ENCODE measurements around the gene IFI30. TPM values are rescaled to one million over a fixed set of nuclear protein-coding genes. Genes with fewer than 3 reads are reported as not detected.

The IFI30 gene
- total RNA-seq, 1 experiment from 2014 or later: 20.2 TPM

- POLR2A ChIA-PET: no interaction called here
- H3K27ac Mint-ChIP-seq: no peak overlapping the region; the same call in 1 of the 2 replicates
Observed at GRCh38 chr19:18216789-18217188, 43.2 kb downstream of the IFI30 start.

More at GRCh38 chr19:18216789-18217188, 43.2 kb downstream of the IFI30 start:
- DNase-seq (ENCODE audit: low spot score) (no peak), ATAC-seq (no peak)
- Mint-ChIP-seq H3K36me3 (no peaks in the 10 kb centered on the region), H3K4me3 (no peak overlapping the region), H3K9me3 (no peaks in the 10 kb centered on the region), H3K4me1 (peaks cover 13% of the 10 kb centered on the region), H3K27me3 (ENCODE audit: low read depth) (peaks cover 8% of the 10 kb centered on the region)
- CTCF ChIA-PET: interaction anchor here (1.0 kb wide), 1 partner anchor 16 kb away, joined by 3 read pairs; no protein-coding TSS in a partner anchor
- TF ChIP-seq, protein P1, sequence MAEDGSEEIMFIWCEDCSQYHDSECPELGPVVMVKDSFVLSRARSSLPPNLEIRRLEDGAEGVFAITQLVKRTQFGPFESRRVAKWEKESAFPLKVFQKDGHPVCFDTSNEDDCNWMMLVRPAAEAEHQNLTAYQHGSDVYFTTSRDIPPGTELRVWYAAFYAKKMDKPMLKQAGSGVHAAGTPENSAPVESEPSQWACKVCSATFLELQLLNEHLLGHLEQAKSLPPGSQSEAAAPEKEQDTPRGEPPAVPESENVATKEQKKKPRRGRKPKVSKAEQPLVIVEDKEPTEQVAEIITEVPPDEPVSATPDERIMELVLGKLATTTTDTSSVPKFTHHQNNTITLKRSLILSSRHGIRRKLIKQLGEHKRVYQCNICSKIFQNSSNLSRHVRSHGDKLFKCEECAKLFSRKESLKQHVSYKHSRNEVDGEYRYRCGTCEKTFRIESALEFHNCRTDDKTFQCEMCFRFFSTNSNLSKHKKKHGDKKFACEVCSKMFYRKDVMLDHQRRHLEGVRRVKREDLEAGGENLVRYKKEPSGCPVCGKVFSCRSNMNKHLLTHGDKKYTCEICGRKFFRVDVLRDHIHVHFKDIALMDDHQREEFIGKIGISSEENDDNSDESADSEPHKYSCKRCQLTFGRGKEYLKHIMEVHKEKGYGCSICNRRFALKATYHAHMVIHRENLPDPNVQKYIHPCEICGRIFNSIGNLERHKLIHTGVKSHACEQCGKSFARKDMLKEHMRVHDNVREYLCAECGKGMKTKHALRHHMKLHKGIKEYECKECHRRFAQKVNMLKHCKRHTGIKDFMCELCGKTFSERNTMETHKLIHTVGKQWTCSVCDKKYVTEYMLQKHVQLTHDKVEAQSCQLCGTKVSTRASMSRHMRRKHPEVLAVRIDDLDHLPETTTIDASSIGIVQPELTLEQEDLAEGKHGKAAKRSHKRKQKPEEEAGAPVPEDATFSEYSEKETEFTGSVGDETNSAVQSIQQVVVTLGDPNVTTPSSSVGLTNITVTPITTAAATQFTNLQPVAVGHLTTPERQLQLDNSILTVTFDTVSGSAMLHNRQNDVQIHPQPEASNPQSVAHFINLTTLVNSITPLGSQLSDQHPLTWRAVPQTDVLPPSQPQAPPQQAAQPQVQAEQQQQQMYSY (CRISPR knock-in tag; IDR thresholded peaks at IDR 0.05): no peak
- TF ChIP-seq ZNF263 (CRISPR knock-in tag; IDR thresholded peaks at IDR 0.05; ENCODE audit: low read depth): no peak
- TF ChIP-seq USF2 (CRISPR knock-in tag; IDR thresholded peaks at IDR 0.05): no peak
- no peak for TF ChIP-seq NFYB (CRISPR knock-in tag; conservative IDR thresholded peaks at IDR 0.05; ENCODE audit: low read depth)
- no peak for TF ChIP-seq ETV6 (CRISPR knock-in tag; IDR thresholded peaks at IDR 0.05)
- no peak for TF ChIP-seq TEAD1 (CRISPR knock-in tag; IDR thresholded peaks at IDR 0.05)
- TF ChIP-seq MYBL2 (CRISPR knock-in tag; IDR thresholded peaks at IDR 0.05): no peak
- TF ChIP-seq ZMAT4 (CRISPR knock-in tag; IDR thresholded peaks at IDR 0.05): no peak
- TF ChIP-seq JUN (CRISPR knock-in tag; IDR thresholded peaks at IDR 0.05): no peak
- no peak for TF ChIP-seq ELF4 (CRISPR knock-in tag; IDR thresholded peaks at IDR 0.05; ENCODE audit: low read depth)
- no peak for TF ChIP-seq ZNF219 (CRISPR knock-in tag; IDR thresholded peaks at IDR 0.05; ENCODE audit: borderline replicate concordance)
- TF ChIP-seq ZNF281 (CRISPR knock-in tag; IDR thresholded peaks at IDR 0.05): no peak
- TF ChIP-seq, protein P2, sequence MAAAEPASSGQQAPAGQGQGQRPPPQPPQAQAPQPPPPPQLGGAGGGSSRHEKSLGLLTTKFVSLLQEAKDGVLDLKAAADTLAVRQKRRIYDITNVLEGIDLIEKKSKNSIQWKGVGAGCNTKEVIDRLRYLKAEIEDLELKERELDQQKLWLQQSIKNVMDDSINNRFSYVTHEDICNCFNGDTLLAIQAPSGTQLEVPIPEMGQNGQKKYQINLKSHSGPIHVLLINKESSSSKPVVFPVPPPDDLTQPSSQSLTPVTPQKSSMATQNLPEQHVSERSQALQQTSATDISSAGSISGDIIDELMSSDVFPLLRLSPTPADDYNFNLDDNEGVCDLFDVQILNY (CRISPR knock-in tag; IDR thresholded peaks at IDR 0.05): no peak
- no peak for TF ChIP-seq HMGXB4 (CRISPR knock-in tag; IDR thresholded peaks at IDR 0.05)

Data from WTC11 (cell line).